K562 (cell line): ENCODE data around the gene SLC1A2. TPM values are rescaled to one million over a fixed set of nuclear protein-coding genes. Genes with fewer than 3 reads are reported as not detected.

Source experiments
- ATAC-seq: fragments of 200-7000 bp; cut with Tn5 transposase; 3 replicates; pipeline ENCODE4 v1.9.1; 2020; ENCODE audit warnings: moderate library complexity
- BruUV-seq: library from RNA; stranded (reverse); fragments of 400-500 nt; replicated peaks from 2 replicates; lab custom pipeline; 2021; lab: Mats Ljungman, UMichigan
- CTCF ChIA-PET: fragments of 300-600 bp; formaldehyde crosslinking; extraction: SDS; loops from one replicate; lab custom pipeline; 2021; ENCODE audit warnings: low intra/inter-chr PET ratio; lab: Yijun Ruan, JAX
- POLR2A ChIA-PET: fragments of 300-600, 350-650 bp; sonication (Branson Sonifier 250); formaldehyde crosslinking; extraction: SDS; loops from one replicate; lab custom pipeline; 2021; ENCODE audit warnings: antibody characterized with exemption, inconsistent platforms; lab: Yijun Ruan, JAX
- DNase-seq, 4 experiments: peaks; one replicate each; pipeline versions ENCODE4 v3.0.0 to v3.0.0-alpha.2; 2011 to 2018; ENCODE audit warnings: low spot score in 3 of 4, mixed read lengths in 3 of 4; ENCODE audit errors: extremely low read depth in 1 of 4
- FAIRE-seq: peaks from 2 replicates; lab custom pipeline; 2011; peaks lifted over from hg19 to GRCh38; lab: Jason Lieb, UNC
- H2AFZ ChIP-seq: 2 replicates; pipeline ENCODE4 v1.6.0; 2011; ENCODE audit warnings: low read depth, low read length, control low read depth, inconsistent platforms
- H3K27ac ChIP-seq: fragments of 200-600 bp; 3 replicates; pipeline ENCODE4 v1.8.0; 2011; ENCODE audit warnings: low read depth, mild to moderate bottlenecking, control low read depth, inconsistent platforms, low read length, moderate library complexity, mixed read lengths; ENCODE audit errors: extremely low read depth
- H3K27me3 ChIP-seq, 2 experiments: fragments of 300-600 bp in 1 of 2; 2 replicates in 1 of 2; 3 replicates in 1 of 2; pipeline versions ENCODE4 v1.6.0 to v1.8.0; 2011; ENCODE audit warnings: inconsistent platforms in 2 of 2, low read length in 2 of 2, mild to moderate bottlenecking in 1 of 2, mixed read lengths in 1 of 2, moderate library complexity in 1 of 2; ENCODE audit not compliant: control insufficient read depth in 2 of 2, insufficient read depth in 2 of 2
- H3K36me3 ChIP-seq: fragments of 300-600 bp; 3 replicates; pipeline ENCODE4 v1.8.0; 2011; ENCODE audit warnings: mild to moderate bottlenecking, low read length, inconsistent platforms; ENCODE audit not compliant: control insufficient read depth, insufficient read depth
- H3K4me1 ChIP-seq, 2 experiments: fragments of 200-600 bp in 1 of 2; replicated peaks in 1 of 2; 2 replicates in 1 of 2; 3 replicates in 1 of 2; pipeline versions ENCODE4 v1.5.1 to v1.8.0; 2011; ENCODE audit warnings: inconsistent platforms in 2 of 2, low read length in 2 of 2, mild to moderate bottlenecking in 1 of 2, mixed read lengths in 1 of 2, moderate library complexity in 1 of 2; ENCODE audit not compliant: control insufficient read depth in 2 of 2, insufficient read depth in 2 of 2
- H3K4me2 ChIP-seq: 2 replicates; pipeline ENCODE4 v1.6.1; 2011; ENCODE audit warnings: low read length, control low read depth, inconsistent platforms, mixed read lengths; ENCODE audit not compliant: insufficient read depth
- H3K4me3 ChIP-seq: fragments of 200-600 bp; sonication (generic), shearing (Covaris generic); 2 replicates; pipeline ENCODE4 v1.5.1; 2016; ENCODE audit warnings: control low read depth, inconsistent platforms
- H3K79me2 ChIP-seq: fragments of 200-600 bp; 3 replicates; pipeline ENCODE4 v1.8.0; 2011; ENCODE audit warnings: low read length, inconsistent platforms; ENCODE audit not compliant: control insufficient read depth, insufficient read depth
- H3K9ac ChIP-seq, 2 experiments: 2 replicates each; pipeline versions ENCODE4 v1.6.0 to v1.6.1; 2011; ENCODE audit warnings: low read depth in 2 of 2, low read length in 2 of 2, control low read depth in 1 of 2, inconsistent platforms in 1 of 2, mild to moderate bottlenecking in 1 of 2, mixed read lengths in 1 of 2; ENCODE audit not compliant: insufficient read depth in 1 of 2
- H3K9me1 ChIP-seq: one replicate; pipeline ENCODE4 v1.6.0; 2011; ENCODE audit warnings: inconsistent platforms, mild to moderate bottlenecking, low read length, moderate library complexity; ENCODE audit not compliant: control insufficient read depth, insufficient read depth
- H3K9me3 ChIP-seq: replicated peaks from 2 replicates; pipeline ENCODE4 v1.5.1; 2011; ENCODE audit warnings: low read depth, low read length, inconsistent platforms; ENCODE audit not compliant: control insufficient read depth, insufficient read depth
- H4K20me1 ChIP-seq: replicated peaks from 2 replicates; pipeline ENCODE4 v1.6.1; 2011; ENCODE audit warnings: low read length, inconsistent platforms, mixed read lengths; ENCODE audit not compliant: control insufficient read depth, insufficient read depth
- BCOR ChIP-seq: fragments of 450-650 bp; IDR thresholded peaks from 2 replicates; pipeline ENCODE4 v1.6.1; 2016
- CAMTA2 ChIP-seq: fragments of 250-450 bp; sonication (Bioruptor Pico); conservative IDR thresholded peaks from 2 replicates; pipeline ENCODE4 v1.5.1; 2022
- CLOCK ChIP-seq: fragments of 250-450 bp; sonication (Bioruptor Pico); IDR thresholded peaks from 2 replicates; pipeline ENCODE4 v1.4.0; 2020; ENCODE audit warnings: mild to moderate bottlenecking, moderate library complexity, borderline replicate concordance
- ELF2 ChIP-seq: fragments of 250-450 bp; sonication (Bioruptor Pico); IDR thresholded peaks from 2 replicates; pipeline ENCODE4 v1.5.0; 2021; ENCODE audit warnings: mild to moderate bottlenecking
- FOXP1 ChIP-seq: sonication (generic); formaldehyde crosslinking; IDR thresholded peaks from 2 replicates; pipeline ENCODE4 v1.8.0; 2022; ENCODE audit warnings: mild to moderate bottlenecking, missing genetic modification reagents
- GATAD2B ChIP-seq: fragments of 450-650 bp; IDR thresholded peaks from 2 replicates; pipeline ENCODE4 v1.6.1; 2017; ENCODE audit warnings: mild to moderate bottlenecking, borderline replicate concordance
- KAT7 ChIP-seq: sonication (generic); formaldehyde crosslinking; IDR thresholded peaks from 2 replicates; pipeline ENCODE4 v1.8.0; 2022; ENCODE audit warnings: missing genetic modification reagents, mild to moderate bottlenecking, borderline replicate concordance
- KLF10 ChIP-seq: fragments of 250-450 bp; sonication (Bioruptor Pico); IDR thresholded peaks from 2 replicates; pipeline ENCODE4 v1.6.1; 2021; ENCODE audit warnings: matching md5 sums
- MYBL2 ChIP-seq, 2 experiments: fragments of 450-650 bp in 1 of 2; sonication (generic) in 1 of 2; formaldehyde crosslinking in 1 of 2; IDR thresholded peaks; 2 replicates each; pipeline versions ENCODE4 v1.6.1 to v1.8.1; 2017 to 2022; ENCODE audit warnings: borderline replicate concordance in 1 of 2, inconsistent platforms in 1 of 2, low read depth in 1 of 2, mild to moderate bottlenecking in 1 of 2, missing genetic modification reagents in 1 of 2, moderate library complexity in 1 of 2
- SMAD1 ChIP-seq: fragments of 150-350 bp; IDR thresholded peaks from 2 replicates; pipeline ENCODE4 v1.6.1; 2014; ENCODE audit warnings: low read length, low read depth; ENCODE audit not compliant: partially characterized antibody
- TARDBP ChIP-seq: fragments of 450-650 bp; IDR thresholded peaks from 2 replicates; pipeline ENCODE4 v1.6.1; 2016
- TEAD2 ChIP-seq: fragments of 450-650 bp; IDR thresholded peaks from 2 replicates; pipeline ENCODE4 v1.6.1; 2016; ENCODE audit warnings: missing genetic modification characterization, control low read depth, missing compliant biosample characterization
- ZBTB17 ChIP-seq: fragments of 450-650 bp; formaldehyde crosslinking; IDR thresholded peaks from 2 replicates; pipeline ENCODE4 v1.4.0; 2020; ENCODE audit warnings: mild to moderate bottlenecking
- ZBTB7A ChIP-seq: IDR thresholded peaks from 2 replicates; pipeline ENCODE4 v1.6.1; 2011; ENCODE audit warnings: low read depth, mild to moderate bottlenecking, low read length, moderate library complexity, borderline replicate concordance; ENCODE audit not compliant: control insufficient read depth
- ZFX ChIP-seq: sonication (generic); formaldehyde crosslinking; IDR thresholded peaks from 2 replicates; pipeline ENCODE4 v1.8.0; 2022; ENCODE audit warnings: mild to moderate bottlenecking, missing genetic modification reagents, moderate library complexity
- ZNF217 ChIP-seq: sonication (generic); formaldehyde crosslinking; IDR thresholded peaks from 2 replicates; pipeline ENCODE4 v1.8.0; 2022; ENCODE audit warnings: mild to moderate bottlenecking, missing genetic modification reagents
- WGBS: fragments of 100-300 bp; shearing (Covaris generic); methylation state at CpG from one replicate; pipeline ENCODE4 v1.1.6; 2016; ENCODE audit warnings: low coverage, mixed read lengths; ENCODE audit not compliant: insufficient coverage; ENCODE audit errors: missing lambda C conversion rate; 5-methylcytosine and 5-hydroxymethylcytosine counted together
- in situ Hi-C: fragments of 300-500 bp; cut with MboI; formaldehyde crosslinking; loops from 4 replicates; pipeline ENCODE4 v1.15.0; 2018; ENCODE audit warnings: inconsistent platforms, mixed read lengths
- intact Hi-C: fragments of 100-400 bp; cut with micrococcal nuclease; formaldehyde crosslinking; loops from 2 replicates; pipeline ENCODE4 v1.14.2; 2022
- polyA plus RNA-seq, 8 experiments: library from polyadenylated mRNA; depleted of rRNA in 4 of 8; stranded (reverse) in 5 of 8; unstranded in 3 of 8; fragments of >200 nt; fragmentation: Nextera tagmentation in 2 of 8; fragmentation: Illumina TruSeq in 1 of 8; extraction: Ambion mirVana in 2 of 8; extraction: Trizol in 1 of 8; gene quantifications; 2 replicates each; pipeline versions ENCODE4 v1.2.1 to v1.2.3, GENCODE V29; 2011 to 2014; ENCODE audit warnings: inconsistent platforms in 1 of 8, missing spikeins in 1 of 8
- total RNA-seq, 7 experiments: library from RNA; depleted of rRNA in 6 of 7; stranded (reverse); fragments of >200 nt in 6 of 7; fragmentation: Illumina TruSeq in 2 of 7; extraction: Trizol in 2 of 7; gene quantifications; 2 replicates each; pipeline versions ENCODE4 v1.2.1 to v1.2.3, GENCODE V29; 2011 to 2021; ENCODE audit warnings: low replicate concordance in 1 of 7
- TF ChIP-seq, protein P1 (sequence below): fragments of 200-400 bp; formaldehyde crosslinking; IDR thresholded peaks from 2 replicates; pipeline ENCODE4 v1.6.1; 2017; ENCODE audit warnings: mild to moderate bottlenecking, low read depth, low read length, moderate library complexity

SLC1A2 gene
- total and polyA plus RNA-seq, 9 of the 15 experiments (the other 6 are each of a cell fraction or from before 2014, with no cell fraction given): 0.03 to 0.07 (median 0.04) TPM; not detected in 5

DNA sequence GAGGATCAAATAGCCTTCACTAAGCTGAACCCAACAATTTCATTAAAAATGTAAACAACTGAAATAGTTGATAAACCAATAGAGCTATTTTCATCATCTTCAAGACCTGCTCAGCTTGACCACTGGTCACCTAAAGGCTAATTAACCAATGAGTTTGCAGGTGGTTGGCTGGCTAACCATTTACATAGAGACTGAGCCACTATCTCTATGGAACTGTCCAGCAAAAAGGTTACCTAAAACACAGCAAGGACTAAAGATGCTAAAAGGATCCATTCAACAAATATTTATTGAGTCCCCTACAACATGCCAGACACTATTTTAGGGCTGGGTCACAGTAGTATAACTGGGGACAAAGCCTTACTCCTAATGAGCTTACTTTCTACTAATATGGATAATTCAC lies 156.6 kb downstream of the SLC1A2 start (continued):
- no peak for TF ChIP-seq ZBTB7A
- no peak for TF ChIP-seq FOXP1
- TF ChIP-seq KLF10 (CRISPR knock-in tag): no peak
- no peak for TF ChIP-seq BCOR
- no peak for TF ChIP-seq MYBL2 (IDR thresholded peaks at IDR 0.05; ENCODE audit: low read depth)
- TF ChIP-seq MYBL2 (CRISPR knock-in tag; IDR thresholded peaks at IDR 0.05; ENCODE audit: borderline replicate concordance): no peak
- TF ChIP-seq CLOCK (CRISPR knock-in tag): no peak
- TF ChIP-seq TARDBP: no peak
- no peak for TF ChIP-seq GATAD2B

- CTCF ChIA-PET: no interaction called here
- 0% methylated on average over 3 of the region's 3 CpGs for WGBS
Observed at GRCh38 chr11:35262056-35262455, 157.3 kb downstream of the SLC1A2 start.

More at GRCh38 chr11:35262056-35262455, 157.3 kb downstream of the SLC1A2 start:
- no peak for ATAC-seq
- no peak overlapping the region for H2AFZ ChIP-seq
- H3K79me2 ChIP-seq: no peaks in the 10 kb centered on the region
- no peak for TF ChIP-seq ZNF217 (CRISPR knock-in tag)
- no peak for TF ChIP-seq TEAD2 (tag)
- TF ChIP-seq SMAD1: no peak
- no peak for TF ChIP-seq CAMTA2 (CRISPR knock-in tag)
- no peak for TF ChIP-seq ZBTB17
- no peak for TF ChIP-seq ELF2 (CRISPR knock-in tag)
- TF ChIP-seq KAT7: no peak
- TF ChIP-seq, protein P1, sequence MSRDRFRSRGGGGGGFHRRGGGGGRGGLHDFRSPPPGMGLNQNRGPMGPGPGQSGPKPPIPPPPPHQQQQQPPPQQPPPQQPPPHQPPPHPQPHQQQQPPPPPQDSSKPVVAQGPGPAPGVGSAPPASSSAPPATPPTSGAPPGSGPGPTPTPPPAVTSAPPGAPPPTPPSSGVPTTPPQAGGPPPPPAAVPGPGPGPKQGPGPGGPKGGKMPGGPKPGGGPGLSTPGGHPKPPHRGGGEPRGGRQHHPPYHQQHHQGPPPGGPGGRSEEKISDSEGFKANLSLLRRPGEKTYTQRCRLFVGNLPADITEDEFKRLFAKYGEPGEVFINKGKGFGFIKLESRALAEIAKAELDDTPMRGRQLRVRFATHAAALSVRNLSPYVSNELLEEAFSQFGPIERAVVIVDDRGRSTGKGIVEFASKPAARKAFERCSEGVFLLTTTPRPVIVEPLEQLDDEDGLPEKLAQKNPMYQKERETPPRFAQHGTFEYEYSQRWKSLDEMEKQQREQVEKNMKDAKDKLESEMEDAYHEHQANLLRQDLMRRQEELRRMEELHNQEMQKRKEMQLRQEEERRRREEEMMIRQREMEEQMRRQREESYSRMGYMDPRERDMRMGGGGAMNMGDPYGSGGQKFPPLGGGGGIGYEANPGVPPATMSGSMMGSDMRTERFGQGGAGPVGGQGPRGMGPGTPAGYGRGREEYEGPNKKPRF: no peak
- TF ChIP-seq ZFX (CRISPR knock-in tag): no peak
- no peak overlapping the region for H3K4me2 ChIP-seq
- no peak for DNase-seq
- no peaks in the 10 kb centered on the region; the same call in 1 of the 2 replicates for H4K20me1 ChIP-seq
- POLR2A ChIA-PET: no interaction called here
- H3K4me3 ChIP-seq: no peak overlapping the region
- in situ Hi-C loops: no loop called here
- H3K9me3 ChIP-seq: no peaks in the 10 kb centered on the region
- peaks cover 4% of the 10 kb centered on the region in 2 experiments; a peak in 1 of 5 replicates for H3K27me3 ChIP-seq
- no peaks in the 10 kb centered on the region for H3K4me1 ChIP-seq
- no TSS peak for BruUV-seq
- no peaks in the 10 kb centered on the region for H3K9me1 ChIP-seq
- H3K9ac ChIP-seq: no peak overlapping the region
- FAIRE-seq: no peak
- no peaks in the 10 kb centered on the region for H3K36me3 ChIP-seq
- intact Hi-C loops: loop anchor here (5.0 kb wide), 1 partner anchor 130 kb away; no protein-coding TSS in a partner anchor
- no peak overlapping the region for H3K27ac ChIP-seq
